Transverse colon (tissue), 4 donors: ENCODE measurements around the gene PID1. TPM values are rescaled to one million over a fixed set of nuclear protein-coding genes. Genes with fewer than 3 reads are reported as not detected.

Experiments
- DNase-seq: peaks from one replicate; pipeline ENCODE4 v3.0.0-alpha.2; 2019
- H3K27ac ChIP-seq, 4 donors: fragments of 200-600 bp; sonication (generic); 2 replicates each; pipeline ENCODE4 v1.5.1; 2016 to 2018; ENCODE audit warnings: inconsistent platforms in 4 of 4
- H3K27me3 ChIP-seq: fragments of 200-600 bp; sonication (generic); 2 replicates; pipeline ENCODE4 v1.5.1; 2017; ENCODE audit warnings: inconsistent platforms
- H3K36me3 ChIP-seq, 4 donors: fragments of 200-600 bp; sonication (generic); 2 replicates each; pipeline ENCODE4 v1.5.1; 2017 to 2019; ENCODE audit warnings: inconsistent platforms in 4 of 4
- H3K4me1 ChIP-seq, 4 donors: fragments of 200-600 bp; sonication (generic); 2 replicates each; pipeline ENCODE4 v1.5.1; 2017 to 2020; ENCODE audit warnings: inconsistent platforms in 4 of 4
- H3K4me3 ChIP-seq, 4 donors: fragments of 200-600 bp; sonication (generic); 1 replicate in 1 of 4; 2 replicates in 3 of 4; pipeline versions ENCODE4 v1.5.1 to v1.6.1; 2017 to 2019; ENCODE audit warnings: inconsistent platforms in 4 of 4
- H3K9me3 ChIP-seq, 2 donors: fragments of 200-600 bp; sonication (generic); 2 replicates each; pipeline ENCODE4 v1.5.1; 2017 to 2019; ENCODE audit warnings: inconsistent platforms in 2 of 2
- CTCF ChIP-seq, 5 experiments: fragments of 200-600 bp in 3 of 5; fragments of 450-650 bp in 2 of 5; sonication (generic) in 3 of 5; IDR thresholded peaks; 1 replicate in 2 of 5; 2 replicates in 3 of 5; pipeline ENCODE4 v1.5.1; 2016 to 2017; ENCODE audit warnings: antibody characterized with exemption in 5 of 5, inconsistent platforms in 3 of 5, mild to moderate bottlenecking in 2 of 5, moderate library complexity in 1 of 5
- EP300 ChIP-seq: sonication (generic); formaldehyde crosslinking; IDR thresholded peaks from one replicate; pipeline ENCODE4 v1.6.1; 2017; ENCODE audit warnings: antibody characterized with exemption, low read depth
- POLR2A ChIP-seq: fragments of 450-650 bp; IDR thresholded peaks from one replicate; pipeline ENCODE4 v1.6.1; 2016; ENCODE audit warnings: antibody characterized with exemption, mild to moderate bottlenecking, moderate library complexity
- POLR2AphosphoS5 ChIP-seq, 3 donors: sonication (generic); formaldehyde crosslinking; IDR thresholded peaks; one replicate each; pipeline ENCODE4 v1.6.1; 2016; ENCODE audit warnings: antibody characterized with exemption in 3 of 3
- WGBS, 2 donors: methylation state at CpG; one replicate each; pipeline ENCODE4 v1.1.5; 2018; ENCODE audit warnings: low coverage in 1 of 2; 5-methylcytosine and 5-hydroxymethylcytosine counted together
- in situ Hi-C, 4 donors: fragments of 200-750 bp; cut with MboI; loops; one replicate each; pipeline versions ENCODE4 v1.15.0 to v1.15.1; 2017; ENCODE audit warnings: low sequenced_read_pairs in 3 of 4, low pct_ligation_motif_present in 1 of 4, low pct_unique_long_range_greater_than_20kb in 1 of 4
- intact Hi-C: fragments of 100-400 bp; cut with DNase I; formaldehyde crosslinking; loops from one replicate; pipeline ENCODE4 v1.15.1; 2023; ENCODE audit warnings: low total_unique reads
- total RNA-seq, 4 donors: library from RNA; depleted of rRNA; stranded (reverse); fragments of >200 nt; gene quantifications; one replicate each; pipeline ENCODE4 v1.1.0, GENCODE V29; 2016

PID1 gene
- total RNA-seq, 4 donors from 2014 or later, result 21.6 to 54.6 (median 27.9) TPM

DNA sequence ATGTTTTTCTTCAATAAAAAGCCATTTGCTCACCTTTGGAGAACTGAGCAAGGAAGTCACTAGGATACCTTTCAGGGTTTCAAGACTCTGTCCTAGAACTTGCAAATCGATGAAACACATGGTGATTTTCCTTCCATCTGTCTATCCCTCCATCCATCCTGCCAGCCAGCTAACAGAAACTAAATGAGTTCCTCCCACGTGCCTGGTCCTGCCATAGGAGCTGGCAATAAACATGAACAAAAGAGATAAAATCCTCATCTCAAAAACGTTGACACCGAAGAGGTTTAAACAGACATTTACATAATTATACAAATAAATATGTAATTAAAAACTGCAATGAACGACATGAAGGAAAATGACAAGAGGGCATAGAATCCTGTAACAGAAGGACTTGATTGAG, 249.0 kb downstream of the PID1 start:
- Histone ChIP-seq H3K36me3 (peaks cover 0 to 3% (median 0%) of the 10 kb centered on the region in 4 donors), H3K4me3 (no peak overlapping the region), H3K27me3 (no peaks in the 10 kb centered on the region), H3K4me1 (no peaks in the 10 kb centered on the region), H3K27ac (no peak overlapping the region), H3K9me3 (no peaks in the 10 kb centered on the region)
- WGBS, 2 donors, result 70 to 82% methylated on average over 5 of the region's 5 CpGs
- intact Hi-C loops, result no loop called here
- no peak for DNase-seq
- in situ Hi-C loops, result no loop called here
- TF ChIP-seq POLR2A (no peak), CTCF (IDR thresholded peaks at IDR 0.05) (no peak), POLR2AphosphoS5 (IDR thresholded peaks at IDR 0.05) (no peak), EP300 (no peak)

GRCh38 chr2:229009816-229010215, 261.3 kb downstream of the PID1 start:
- 78 to 100% methylated on average over 1 of the region's 1 CpG for WGBS, 2 donors
- in situ Hi-C loops, result no loop called here
- no peak for TF ChIP-seq POLR2A
- TF ChIP-seq POLR2AphosphoS5 (IDR thresholded peaks at IDR 0.05), result no peak
- no peak for TF ChIP-seq CTCF (IDR thresholded peaks at IDR 0.05)
- no peak for TF ChIP-seq EP300

GRCh38 chr2:229003256-229003655, 267.8 kb downstream of the PID1 start:
- no peaks in the 10 kb centered on the region for H3K4me1 ChIP-seq
- H3K4me3 ChIP-seq, result no peak overlapping the region
- no peak for DNase-seq
- no peaks in the 10 kb centered on the region for H3K27me3 ChIP-seq
- H3K27ac ChIP-seq, result no peak overlapping the region
- H3K36me3 ChIP-seq, result no peaks in the 10 kb centered on the region
- peaks cover 0 to 8% of the 10 kb centered on the region in 2 donors for H3K9me3 ChIP-seq
- TF ChIP-seq POLR2A (no peak), CTCF (IDR thresholded peaks at IDR 0.05) (no peak), EP300 (no peak)
- in situ Hi-C loops (no loop called here), intact Hi-C loops (no loop called here)
- 21 to 52% methylated on average over 2 of the region's 2 CpGs for WGBS, 2 donors

More at GRCh38 chr2:229009816-229010215, 261.3 kb downstream of the PID1 start:
- no peak for DNase-seq
- H3K36me3 ChIP-seq, result no peaks in the 10 kb centered on the region
- no peaks in the 10 kb centered on the region for H3K9me3 ChIP-seq
- no peaks in the 10 kb centered on the region for H3K27me3 ChIP-seq
- intact Hi-C loops, result no loop called here
- H3K4me1 ChIP-seq, result no peaks in the 10 kb centered on the region
- H3K27ac ChIP-seq, result no peak overlapping the region
- no peak overlapping the region for H3K4me3 ChIP-seq

GRCh38 chr2:229001196-229001595, 269.9 kb downstream of the PID1 start:
- in situ Hi-C loops, result no loop called here
- no peak overlapping the region for H3K4me3 ChIP-seq
- intact Hi-C loops, result no loop called here
- TF ChIP-seq POLR2A (no peak), CTCF (IDR thresholded peaks at IDR 0.05) (no peak), POLR2AphosphoS5 (IDR thresholded peaks at IDR 0.05) (no peak), EP300 (no peak)
- 62 to 66% methylated on average over 1 of the region's 1 CpG for WGBS, 2 donors
- H3K27me3 ChIP-seq, result no peaks in the 10 kb centered on the region
- H3K9me3 ChIP-seq, result peaks cover 0 to 8% of the 10 kb centered on the region in 2 donors
- no peak for DNase-seq
- H3K36me3 ChIP-seq, result no peaks in the 10 kb centered on the region
- no peaks in the 10 kb centered on the region for H3K4me1 ChIP-seq
- no peak overlapping the region for H3K27ac ChIP-seq
